GM19467 (cell line): ENCODE measurements around the gene AUNIP.

Experiments used
- ATAC-seq: cut with Tn5 transposase; IDR thresholded peaks from one replicate; pipeline ENCODE4 v1.9.1; 2021; ENCODE audit warnings: mild to moderate bottlenecking, moderate library complexity; ENCODE audit not compliant: unreplicated experiment

AUNIP gene

GRCh38 chr1:25890239-25891034, 31.2 kb upstream of the AUNIP start:
- ATAC-seq = no peak

GRCh38 chr1:25889470-25889869, 30.2 kb upstream of the AUNIP start:
- no peak for ATAC-seq

GRCh38 chr1:25888426-25888987, 29.2 kb upstream of the AUNIP start:
- no peak for ATAC-seq

- no peak for ATAC-seq
Measured at GRCh38 chr1:25885602-25886001, 26.3 kb upstream of the AUNIP start.

- ATAC-seq = no peak
Measured at GRCh38 chr1:25881266-25881665, 22.0 kb upstream of the AUNIP start.

- no peak for ATAC-seq
Measured at GRCh38 chr1:25880518-25880917, 21.3 kb upstream of the AUNIP start.

GRCh38 chr1:25879675-25880074, 20.4 kb upstream of the AUNIP start:
- ATAC-seq = no peak

- ATAC-seq = no peak
Measured at GRCh38 chr1:25878690-25879089, 19.4 kb upstream of the AUNIP start.

- ATAC-seq = no peak
Measured at GRCh38 chr1:25877155-25877554, 17.9 kb upstream of the AUNIP start.

- ATAC-seq = no peak
Measured at GRCh38 chr1:25876693-25877077, 17.4 kb upstream of the AUNIP start.

- ATAC-seq = no peak
Measured at GRCh38 chr1:25875856-25876692, 16.8 kb upstream of the AUNIP start.

GRCh38 chr1:25875154-25875855, 16.0 kb upstream of the AUNIP start, which contains the start of gene PAQR7:
PAQR7 (minus strand) TSS chr1:25875708; CDS start chr1:25863839, 11,869 bp downstream.
- ATAC-seq = no peak

- ATAC-seq = no peak
Measured at GRCh38 chr1:25874635-25875153, 15.4 kb upstream of the AUNIP start.

GRCh38 chr1:25874209-25874608, 15.0 kb upstream of the AUNIP start:
- no peak for ATAC-seq

GRCh38 chr1:25873120-25873519, 13.9 kb upstream of the AUNIP start:
- ATAC-seq = no peak

- no peak for ATAC-seq
Measured at GRCh38 chr1:25872713-25873112, 13.5 kb upstream of the AUNIP start.

- no peak for ATAC-seq
Measured at GRCh38 chr1:25871704-25872494, 12.6 kb upstream of the AUNIP start.

GRCh38 chr1:25871086-25871703, 11.9 kb upstream of the AUNIP start:
- no peak for ATAC-seq

GRCh38 chr1:25870614-25871013, 11.4 kb upstream of the AUNIP start:
- no peak for ATAC-seq
